ENCODE results near the gene EPHA3.
A peak's percentile ranks its signal among the peaks of the same experiment; 100 is the strongest.

DNA sequence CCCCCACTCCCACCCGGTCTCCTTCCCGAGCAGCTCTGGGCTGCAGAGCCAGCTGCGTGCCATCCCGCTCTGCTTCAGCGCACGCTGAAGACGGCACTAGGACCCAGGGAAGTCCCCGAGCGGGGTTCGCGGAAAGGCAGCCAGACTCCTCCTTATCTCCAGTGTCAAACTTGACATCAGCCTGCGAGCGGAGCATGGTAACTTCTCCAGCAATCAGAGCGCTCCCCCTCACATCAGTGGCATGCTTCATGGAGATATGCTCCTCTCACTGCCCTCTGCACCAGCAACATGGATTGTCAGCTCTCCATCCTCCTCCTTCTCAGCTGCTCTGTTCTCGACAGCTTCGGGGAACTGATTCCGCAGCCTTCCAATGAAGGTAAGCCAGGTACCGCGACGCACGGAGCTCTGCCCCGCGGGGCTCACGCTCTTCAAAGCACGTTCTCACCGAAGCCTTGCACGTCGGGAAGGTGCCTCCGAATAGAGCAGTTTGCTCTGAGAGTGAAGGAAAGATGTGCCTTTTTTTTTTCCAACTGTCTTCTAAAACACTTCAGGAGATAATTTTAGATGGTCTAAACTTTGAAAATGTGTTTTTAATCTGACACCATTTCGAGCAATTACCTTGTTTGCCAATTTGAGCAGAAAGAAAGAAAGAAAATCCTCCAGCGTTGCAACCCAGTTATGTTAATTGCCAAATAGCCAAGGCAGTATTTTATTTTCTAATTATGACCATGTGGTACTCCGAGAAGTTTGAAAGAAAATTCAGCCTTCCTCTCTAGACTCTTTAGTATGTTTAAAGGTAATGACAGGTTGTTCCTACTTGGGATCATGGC, at the start of gene EPHA3:
- TF ChIP-seq POLR2A (IDR thresholded peaks at IDR 0.05) = peak in 1 of 2 donors; percentile 35
- TF ChIP-seq, protein P1, sequence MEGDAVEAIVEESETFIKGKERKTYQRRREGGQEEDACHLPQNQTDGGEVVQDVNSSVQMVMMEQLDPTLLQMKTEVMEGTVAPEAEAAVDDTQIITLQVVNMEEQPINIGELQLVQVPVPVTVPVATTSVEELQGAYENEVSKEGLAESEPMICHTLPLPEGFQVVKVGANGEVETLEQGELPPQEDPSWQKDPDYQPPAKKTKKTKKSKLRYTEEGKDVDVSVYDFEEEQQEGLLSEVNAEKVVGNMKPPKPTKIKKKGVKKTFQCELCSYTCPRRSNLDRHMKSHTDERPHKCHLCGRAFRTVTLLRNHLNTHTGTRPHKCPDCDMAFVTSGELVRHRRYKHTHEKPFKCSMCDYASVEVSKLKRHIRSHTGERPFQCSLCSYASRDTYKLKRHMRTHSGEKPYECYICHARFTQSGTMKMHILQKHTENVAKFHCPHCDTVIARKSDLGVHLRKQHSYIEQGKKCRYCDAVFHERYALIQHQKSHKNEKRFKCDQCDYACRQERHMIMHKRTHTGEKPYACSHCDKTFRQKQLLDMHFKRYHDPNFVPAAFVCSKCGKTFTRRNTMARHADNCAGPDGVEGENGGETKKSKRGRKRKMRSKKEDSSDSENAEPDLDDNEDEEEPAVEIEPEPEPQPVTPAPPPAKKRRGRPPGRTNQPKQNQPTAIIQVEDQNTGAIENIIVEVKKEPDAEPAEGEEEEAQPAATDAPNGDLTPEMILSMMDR (IDR thresholded peaks at IDR 0.05) = no peak
